ENCODE measurements around the gene PDE9A.

DNA sequence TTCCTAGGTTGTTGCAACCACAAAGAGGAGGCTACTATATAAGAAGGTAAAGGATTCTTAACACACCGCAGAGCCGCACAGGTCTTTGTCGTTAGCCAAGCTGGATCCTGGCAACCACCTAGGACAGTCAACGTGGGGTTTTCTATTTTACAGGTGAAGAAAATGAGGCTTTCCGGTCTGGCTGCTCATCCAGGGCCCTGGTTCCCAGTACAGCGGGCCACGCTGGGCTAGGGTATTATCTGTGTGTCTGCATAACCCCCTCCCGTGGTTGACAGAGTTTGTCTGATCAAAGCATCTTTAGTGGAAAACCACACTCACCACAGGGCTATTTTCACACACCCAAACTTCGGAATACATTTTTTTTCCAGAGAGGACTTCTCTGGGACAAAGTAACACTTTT, 39.0 kb upstream of the PDE9A start:
- TF ChIP-seq, protein P1, sequence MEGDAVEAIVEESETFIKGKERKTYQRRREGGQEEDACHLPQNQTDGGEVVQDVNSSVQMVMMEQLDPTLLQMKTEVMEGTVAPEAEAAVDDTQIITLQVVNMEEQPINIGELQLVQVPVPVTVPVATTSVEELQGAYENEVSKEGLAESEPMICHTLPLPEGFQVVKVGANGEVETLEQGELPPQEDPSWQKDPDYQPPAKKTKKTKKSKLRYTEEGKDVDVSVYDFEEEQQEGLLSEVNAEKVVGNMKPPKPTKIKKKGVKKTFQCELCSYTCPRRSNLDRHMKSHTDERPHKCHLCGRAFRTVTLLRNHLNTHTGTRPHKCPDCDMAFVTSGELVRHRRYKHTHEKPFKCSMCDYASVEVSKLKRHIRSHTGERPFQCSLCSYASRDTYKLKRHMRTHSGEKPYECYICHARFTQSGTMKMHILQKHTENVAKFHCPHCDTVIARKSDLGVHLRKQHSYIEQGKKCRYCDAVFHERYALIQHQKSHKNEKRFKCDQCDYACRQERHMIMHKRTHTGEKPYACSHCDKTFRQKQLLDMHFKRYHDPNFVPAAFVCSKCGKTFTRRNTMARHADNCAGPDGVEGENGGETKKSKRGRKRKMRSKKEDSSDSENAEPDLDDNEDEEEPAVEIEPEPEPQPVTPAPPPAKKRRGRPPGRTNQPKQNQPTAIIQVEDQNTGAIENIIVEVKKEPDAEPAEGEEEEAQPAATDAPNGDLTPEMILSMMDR (IDR thresholded peaks at IDR 0.05): no peak
- TF ChIP-seq EP300 (IDR thresholded peaks at IDR 0.05) (no peak), POLR2AphosphoS5 (IDR thresholded peaks at IDR 0.05) (no peak), POLR2A (IDR thresholded peaks at IDR 0.05; ENCODE audit: low read depth) (no peak)

All from esophagus muscularis mucosa (tissue), 4 donors.